Naive thymus-derived CD8-positive, alpha-beta T cell (primary cell): ENCODE data around the gene CUX1. TPM values are rescaled to one million over a fixed set of nuclear protein-coding genes. Genes with fewer than 3 reads are reported as not detected.

Experiments used
- ATAC-seq, 2 donors: fragments of 150-1000 bp; cut with Tn5 transposase in 1 of 2; sonication (Bioruptor Pico), chemical (Tn5 transposase) in 1 of 2; 1 replicate in 1 of 2; 2 replicates in 1 of 2; pipeline ENCODE4 v1.10.0; 2021; ENCODE audit warnings: mild to moderate bottlenecking in 2 of 2, moderate library complexity in 2 of 2
- POLR2A ChIA-PET: fragments of 350-600 bp; sonication (Branson Sonifier 250); formaldehyde crosslinking; loops from one replicate; lab custom pipeline; 2021; ENCODE audit warnings: antibody characterized with exemption; lab: Charles Lee
- DNase-seq, 10 donors: peaks; one replicate each; pipeline versions ENCODE4 v3.0.0 to v3.0.0-alpha.2; 2020 to 2022
- H3K27ac Mint-ChIP-seq, 10 donors: one replicate each; pipeline ENCODE4 v1.8.0; 2020 to 2022; ENCODE audit warnings: mild to moderate bottlenecking in 10 of 10, mixed read lengths in 10 of 10, moderate library complexity in 4 of 10, inconsistent platforms in 1 of 10
- H3K27me3 Mint-ChIP-seq, 5 donors: one replicate each; pipeline ENCODE4 v1.8.0; 2021 to 2022; ENCODE audit warnings: mixed read lengths in 5 of 5
- H3K36me3 Mint-ChIP-seq, 3 donors: one replicate each; pipeline ENCODE4 v1.8.0; 2020 to 2022; ENCODE audit warnings: mixed read lengths in 3 of 3, mild to moderate bottlenecking in 2 of 3, inconsistent platforms in 1 of 3
- H3K4me1 Mint-ChIP-seq, 4 donors: one replicate each; pipeline ENCODE4 v1.8.0; 2021 to 2022; ENCODE audit warnings: mixed read lengths in 4 of 4
- H3K4me3 Mint-ChIP-seq, 10 donors: one replicate each; pipeline ENCODE4 v1.8.0; 2020 to 2022; ENCODE audit warnings: mild to moderate bottlenecking in 10 of 10, mixed read lengths in 10 of 10, moderate library complexity in 6 of 10, inconsistent platforms in 1 of 10
- H3K9me3 Mint-ChIP-seq, 9 donors: one replicate each; pipeline ENCODE4 v1.8.0; 2020 to 2022; ENCODE audit warnings: mixed read lengths in 9 of 9, mild to moderate bottlenecking in 3 of 9, inconsistent platforms in 1 of 9, moderate library complexity in 1 of 9
- polyA plus RNA-seq, 3 donors: library from polyadenylated mRNA; unstranded; fragments of 300-500 nt; fragmentation: Illumina TruSeq; gene quantifications; one replicate each; pipeline ENCODE4 v1.2.3, GENCODE V29; 2021
- total RNA-seq, 8 experiments: library from RNA in 2 of 8; stranded (reverse) in 2 of 8; gene quantifications; one replicate each; pipeline ENCODE4 v1.2.3 and lab custom pipeline; 2021 to 2026

The CUX1 gene
- total and polyA plus RNA-seq, 5 experiments from 2014 or later: 10.3 to 66.2 (median 24.1) TPM

DNA sequence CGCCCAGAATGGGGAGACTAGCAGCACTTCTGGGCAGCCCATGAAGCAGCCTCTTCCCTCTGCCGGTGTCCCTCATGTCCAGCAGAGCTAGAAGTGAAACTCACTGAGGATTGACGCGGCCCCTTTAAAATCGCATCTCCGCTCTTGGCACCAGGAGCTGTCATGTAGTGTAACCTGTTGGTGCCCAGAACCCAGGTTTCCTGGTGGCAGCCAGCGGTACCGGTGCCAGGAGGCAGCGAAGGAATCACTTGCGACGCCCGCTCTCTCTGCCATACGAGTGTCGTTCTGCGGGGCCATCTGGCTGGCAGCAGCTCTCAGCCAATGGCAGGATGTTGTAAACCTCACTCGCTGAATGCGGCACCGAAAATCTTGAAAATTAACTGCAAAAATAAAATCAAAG is 82.7 kb downstream of the CUX1 start:
- H3K4me3 Mint-ChIP-seq: no peak overlapping the region
- peaks cover 0 to 4% (median 0%) of the 10 kb centered on the region in 3 donors for H3K36me3 Mint-ChIP-seq
- H3K9me3 Mint-ChIP-seq: no peaks in the 10 kb centered on the region
- no peak for DNase-seq
- no peaks in the 10 kb centered on the region for H3K27me3 Mint-ChIP-seq
- peaks cover 15 to 29% (median 17%) of the 10 kb centered on the region in 4 donors for H3K4me1 Mint-ChIP-seq
- H3K27ac Mint-ChIP-seq: no peak overlapping the region
- ATAC-seq: no peak
- POLR2A ChIA-PET: interaction anchor here (0.6 kb wide), 1 partner anchor 1274 kb away, joined by 5 read pairs; no protein-coding TSS in a partner anchor

DNA sequence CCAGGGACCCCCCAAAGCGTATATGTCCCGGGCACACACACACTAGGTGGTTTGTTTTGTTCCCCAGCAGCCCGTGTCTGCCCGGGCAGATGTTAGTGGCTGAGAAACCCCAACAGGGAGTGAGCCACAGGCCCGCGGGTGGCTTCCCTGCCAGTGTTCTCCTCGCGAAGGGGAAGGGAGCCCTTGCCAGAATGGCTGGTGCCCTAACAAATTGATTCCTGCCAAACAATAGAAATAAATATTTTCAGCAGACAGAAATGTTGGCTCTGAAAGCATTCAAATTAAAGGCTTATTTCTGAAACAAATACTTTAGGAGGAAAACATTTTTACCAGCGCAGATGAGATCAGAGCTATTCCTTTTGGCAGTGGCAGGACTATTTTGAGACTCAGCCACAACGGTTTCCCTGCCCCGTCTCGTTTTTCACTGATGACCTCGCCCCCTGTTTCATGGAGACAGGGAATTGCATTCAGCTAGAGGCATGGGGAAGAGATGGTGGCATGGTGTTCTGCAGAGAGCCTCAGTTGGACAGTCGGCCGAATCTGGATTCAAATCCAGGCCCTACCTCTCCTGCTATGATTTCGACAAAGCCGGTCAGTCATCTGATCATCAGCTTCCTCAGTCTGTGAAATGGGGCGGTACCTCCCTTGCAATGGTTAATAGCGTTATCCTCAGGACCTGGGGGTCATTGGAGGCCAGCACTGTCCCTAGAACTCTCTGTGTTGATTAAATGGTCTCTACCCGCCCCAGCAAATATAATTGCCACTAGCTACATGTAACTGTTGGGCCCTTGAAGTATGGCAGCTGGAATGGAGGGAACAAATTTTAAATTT is 84.5 kb downstream of the CUX1 start:
- Mint-ChIP-seq H3K9me3 (no peaks in the 10 kb centered on the region), H3K27ac (no peak overlapping the region), H3K4me1 (peaks cover 16 to 26% (median 17%) of the 10 kb centered on the region in 4 donors), H3K36me3 (peaks cover 0 to 4% (median 1%) of the 10 kb centered on the region in 3 donors), H3K27me3 (no peaks in the 10 kb centered on the region), H3K4me3 (no peak overlapping the region)
- ATAC-seq (no peak), DNase-seq (no peak)
- POLR2A ChIA-PET: no interaction called here

DNA sequence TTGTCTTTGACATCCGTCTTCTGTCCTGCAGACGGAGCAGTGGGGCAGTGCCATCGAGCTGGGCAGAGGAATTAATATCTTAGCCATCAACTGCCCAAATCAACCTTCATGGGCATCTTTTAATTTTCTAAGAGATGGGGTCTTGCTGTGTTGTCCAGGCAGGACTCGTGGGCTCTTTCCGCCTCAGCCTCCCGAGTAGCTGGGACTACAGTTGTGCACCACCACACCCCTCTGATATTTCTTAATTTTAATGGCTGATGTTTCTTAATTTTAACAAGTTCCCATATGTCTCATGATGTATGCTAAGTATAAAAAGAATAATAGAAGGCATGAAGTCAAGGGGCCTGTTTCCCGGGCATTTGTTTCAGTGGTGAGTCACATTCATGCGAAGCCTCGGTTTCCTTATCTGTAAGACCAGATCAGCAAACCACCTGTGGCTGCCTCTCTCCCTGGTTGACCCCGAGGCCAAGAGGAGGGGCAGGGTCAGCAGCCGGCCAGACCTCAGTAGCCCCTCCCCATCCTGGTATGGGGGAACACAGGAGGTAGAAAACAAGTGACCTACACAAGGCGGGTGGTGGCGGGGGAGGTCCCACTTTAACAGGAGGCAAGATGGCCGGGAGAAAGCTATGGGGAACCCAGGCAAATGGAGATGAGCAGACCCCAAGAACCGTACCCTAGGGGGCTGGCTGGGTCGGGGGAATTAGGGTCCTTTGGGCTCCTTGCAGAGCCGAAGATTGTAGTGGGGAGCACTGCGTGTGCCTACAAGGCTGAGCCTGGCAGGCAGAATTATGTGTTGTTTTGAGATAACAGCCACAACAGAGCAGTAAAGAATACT is 85.5 kb downstream of the CUX1 start:
- Mint-ChIP-seq H3K4me3 (no peak overlapping the region), H3K36me3 (peaks cover 0 to 4% (median 1%) of the 10 kb centered on the region in 3 donors), H3K27me3 (no peaks in the 10 kb centered on the region), H3K4me1 (peaks cover 13 to 26% (median 18%) of the 10 kb centered on the region in 4 donors), H3K9me3 (no peaks in the 10 kb centered on the region), H3K27ac (no peak overlapping the region)
- ATAC-seq: no peak
- DNase-seq: no peak
- POLR2A ChIA-PET: interaction anchor here (0.7 kb wide), 1 partner anchor 96 kb away, joined by 4 read pairs; no protein-coding TSS in a partner anchor

DNA sequence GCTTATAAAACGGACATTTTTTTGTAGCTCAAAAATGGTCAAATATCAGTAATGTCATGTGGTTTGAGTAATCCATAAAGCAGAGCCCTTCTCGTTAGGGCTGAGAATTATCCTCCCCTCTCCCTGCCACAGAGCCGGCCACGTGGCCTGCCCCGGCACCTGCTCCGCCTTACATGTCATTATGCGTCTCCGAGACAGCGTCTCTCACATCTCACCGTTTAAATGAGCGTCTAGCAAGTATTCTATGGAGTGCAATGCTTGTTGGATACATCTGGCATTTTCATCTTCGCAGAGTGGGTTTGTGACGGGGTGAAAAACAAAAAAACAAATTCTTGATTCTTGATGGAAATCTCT is 86.1 kb downstream of the CUX1 start:
- peaks cover 0 to 4% (median 1%) of the 10 kb centered on the region in 3 donors for H3K36me3 Mint-ChIP-seq
- POLR2A ChIA-PET: interaction anchor here (0.6 to 0.7 kb wide), 2 partner anchors 14 to 95 kb away, joined by 4 read pairs; no protein-coding TSS in a partner anchor
- no peaks in the 10 kb centered on the region for H3K27me3 Mint-ChIP-seq
- H3K27ac Mint-ChIP-seq: no peak overlapping the region
- H3K9me3 Mint-ChIP-seq: no peaks in the 10 kb centered on the region
- ATAC-seq: no peak
- H3K4me3 Mint-ChIP-seq: no peak overlapping the region
- H3K4me1 Mint-ChIP-seq: peaks cover 12 to 26% (median 19%) of the 10 kb centered on the region in 4 donors
- no peak for DNase-seq

DNA sequence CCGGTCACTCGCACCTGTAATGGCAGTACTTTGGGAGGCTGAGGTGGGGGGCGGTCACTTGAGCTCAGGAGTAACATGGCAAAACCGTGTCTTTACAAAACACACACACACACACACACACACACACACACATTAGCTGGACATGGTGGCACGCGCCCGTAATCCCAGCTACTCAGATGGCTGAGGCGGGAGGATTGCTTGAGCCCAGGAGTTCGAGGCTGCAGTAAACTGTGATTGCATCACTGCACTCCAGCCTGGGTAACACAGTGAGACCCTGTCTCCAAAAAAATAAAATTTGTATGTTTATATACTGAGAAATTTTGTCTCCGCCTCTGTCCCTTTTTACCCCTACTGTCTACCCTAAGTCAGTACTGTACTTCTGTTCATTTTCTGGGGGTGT is 86.6 kb downstream of the CUX1 start:
- H3K36me3 Mint-ChIP-seq: peaks cover 0 to 4% (median 1%) of the 10 kb centered on the region in 3 donors
- ATAC-seq (no peak), DNase-seq (no peak)
- no peak overlapping the region for H3K4me3 Mint-ChIP-seq
- H3K27ac Mint-ChIP-seq: no peak overlapping the region
- H3K9me3 Mint-ChIP-seq: no peaks in the 10 kb centered on the region
- POLR2A ChIA-PET: interaction anchor here (0.6 to 0.7 kb wide), 2 partner anchors 13 to 95 kb away, joined by 4 read pairs; no protein-coding TSS in a partner anchor
- H3K27me3 Mint-ChIP-seq: no peaks in the 10 kb centered on the region
- H3K4me1 Mint-ChIP-seq: peaks cover 15 to 26% (median 22%) of the 10 kb centered on the region in 4 donors

DNA sequence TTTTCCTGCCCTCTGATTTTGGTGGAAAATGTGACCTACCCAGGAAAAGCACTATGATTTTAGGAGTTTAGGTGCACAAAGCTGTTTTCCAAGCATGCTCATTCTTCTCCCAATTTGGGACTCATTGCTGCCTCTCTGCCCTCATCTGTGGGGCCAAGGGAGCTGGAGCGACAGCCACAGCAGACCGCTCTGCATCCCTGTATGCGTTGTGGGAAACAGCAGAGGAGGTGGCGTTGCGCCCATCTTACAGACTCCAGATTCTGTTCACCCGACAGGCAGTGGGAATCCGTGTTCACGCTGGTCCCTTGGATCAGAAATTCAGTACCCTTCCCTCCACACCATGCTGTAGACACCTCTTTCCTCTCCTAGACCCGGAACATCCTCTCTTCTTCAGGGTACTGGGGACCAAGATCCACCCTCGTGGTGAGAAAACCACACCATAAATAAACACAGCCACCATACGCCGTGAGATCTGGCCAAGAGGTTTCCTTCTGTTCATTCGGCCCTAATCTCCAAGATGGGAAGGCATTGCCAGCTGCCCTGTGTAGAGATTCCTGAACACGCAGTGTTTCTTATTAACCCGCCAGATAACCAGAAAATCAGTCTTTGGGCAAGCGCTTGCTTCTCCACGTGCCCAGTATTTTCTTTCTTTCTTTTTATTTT is 87.9 kb downstream of the CUX1 start:
- ATAC-seq (no peak), DNase-seq (no peak)
- Mint-ChIP-seq H3K27ac (no peak overlapping the region), H3K9me3 (no peaks in the 10 kb centered on the region), H3K4me3 (no peak overlapping the region), H3K4me1 (peaks cover 12 to 25% (median 18%) of the 10 kb centered on the region in 4 donors), H3K27me3 (no peaks in the 10 kb centered on the region), H3K36me3 (peaks cover 0 to 2% (median 1%) of the 10 kb centered on the region in 3 donors)
- POLR2A ChIA-PET: interaction anchor here (0.6 kb wide), 1 partner anchor 56 kb away, joined by 5 read pairs; no protein-coding TSS in a partner anchor

DNA sequence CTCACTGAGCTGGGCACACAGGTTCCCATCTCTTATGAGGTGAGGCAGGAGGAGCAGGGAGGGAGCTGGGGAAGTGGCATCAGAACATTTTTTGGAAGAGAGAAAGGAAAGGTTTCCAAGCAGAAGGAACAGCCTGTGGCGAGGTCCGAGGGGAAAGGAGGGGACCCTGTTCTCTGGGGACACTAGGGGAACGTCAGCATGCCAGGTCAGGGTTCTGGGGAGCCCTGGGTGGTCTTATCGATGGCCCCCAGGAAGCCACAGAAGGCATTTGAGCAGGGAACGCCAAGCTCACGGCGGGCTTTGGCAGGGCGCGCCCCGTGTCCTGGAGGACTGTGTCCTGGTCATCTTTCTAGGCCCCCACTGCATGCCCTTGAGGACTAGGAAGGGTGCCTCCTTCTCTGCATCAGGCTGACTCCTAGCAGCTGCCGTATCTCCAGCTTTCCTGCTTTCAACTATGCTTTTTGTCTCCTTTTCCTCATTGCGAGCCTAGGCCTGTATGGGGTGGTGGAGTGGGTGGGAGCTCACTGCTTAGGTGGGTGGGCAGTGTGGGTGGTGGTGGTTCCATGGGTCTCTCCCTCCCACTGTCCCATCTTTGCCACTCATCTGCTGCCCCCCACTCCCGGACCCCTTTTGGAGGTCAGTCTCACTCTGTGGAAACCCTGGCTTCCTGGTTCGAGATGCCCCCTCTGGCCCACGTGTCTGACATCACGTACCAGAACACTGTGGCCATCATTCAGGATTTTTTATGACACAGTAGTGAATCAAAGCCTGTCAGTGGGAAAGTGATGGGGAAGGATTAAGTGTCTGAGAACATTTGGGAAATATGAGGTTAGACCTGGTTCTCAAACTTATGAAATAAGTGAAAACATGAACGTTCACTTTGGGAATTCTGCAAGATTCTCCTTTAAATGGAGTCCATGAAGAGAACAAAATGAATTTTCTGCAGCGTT is 89.1 kb downstream of the CUX1 start:
- POLR2A ChIA-PET: no interaction called here
- H3K27ac Mint-ChIP-seq: peak overlapping the region in 1 of 10 donors; percentile 41
- no peak for ATAC-seq

DNA sequence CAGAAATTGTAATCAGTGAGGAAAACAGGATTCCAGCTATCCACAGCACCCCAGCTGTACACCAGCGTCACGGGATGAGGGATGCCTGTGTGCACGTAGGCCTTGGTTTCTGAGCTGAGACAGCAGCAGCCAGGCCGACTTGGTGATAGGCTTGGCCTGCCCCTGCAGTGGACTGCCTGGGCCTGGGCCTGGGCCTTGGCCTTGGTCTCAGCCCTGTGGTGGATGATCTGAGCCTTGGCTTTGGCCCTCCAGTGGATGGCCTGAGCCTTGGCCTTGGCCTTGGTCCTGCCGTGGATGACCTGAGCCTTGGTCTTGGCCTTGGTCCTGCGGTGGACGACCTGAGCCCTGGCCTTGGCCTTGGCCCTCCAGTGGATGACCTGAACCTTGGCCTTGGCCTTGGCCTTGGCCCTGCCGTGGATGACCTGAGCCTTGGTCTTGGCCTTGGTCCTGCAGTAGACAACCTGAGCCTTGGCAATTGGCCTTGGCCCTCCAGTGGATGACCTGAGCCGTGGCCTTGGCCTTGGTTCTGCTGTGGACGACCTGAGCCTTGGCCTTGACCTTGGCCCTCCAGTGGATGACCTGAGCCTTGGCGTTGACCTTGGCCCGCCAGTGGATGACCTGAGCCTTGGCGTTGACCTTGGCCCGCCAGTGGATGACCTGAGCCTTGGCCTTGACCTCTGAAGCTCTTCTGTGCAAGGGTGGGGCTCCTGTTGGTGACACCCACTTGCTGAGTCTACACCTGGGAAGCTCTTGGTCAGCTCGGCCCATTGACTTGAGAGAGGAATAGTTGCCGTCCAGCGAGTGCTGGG is 93.8 kb downstream of the CUX1 start:
- POLR2A ChIA-PET: no interaction called here
- no peak overlapping the region for H3K27ac Mint-ChIP-seq

More for the DNA sequence above, 89.1 kb downstream of the CUX1 start:
- DNase-seq: peak in 1 of 10 donors; percentile 53
- Mint-ChIP-seq H3K4me1 (peaks cover 10 to 25% (median 18%) of the 10 kb centered on the region in 4 donors), H3K27me3 (no peaks in the 10 kb centered on the region), H3K36me3 (peaks cover 0 to 2% (median 1%) of the 10 kb centered on the region in 3 donors), H3K4me3 (no peak overlapping the region), H3K9me3 (no peaks in the 10 kb centered on the region)

DNA sequence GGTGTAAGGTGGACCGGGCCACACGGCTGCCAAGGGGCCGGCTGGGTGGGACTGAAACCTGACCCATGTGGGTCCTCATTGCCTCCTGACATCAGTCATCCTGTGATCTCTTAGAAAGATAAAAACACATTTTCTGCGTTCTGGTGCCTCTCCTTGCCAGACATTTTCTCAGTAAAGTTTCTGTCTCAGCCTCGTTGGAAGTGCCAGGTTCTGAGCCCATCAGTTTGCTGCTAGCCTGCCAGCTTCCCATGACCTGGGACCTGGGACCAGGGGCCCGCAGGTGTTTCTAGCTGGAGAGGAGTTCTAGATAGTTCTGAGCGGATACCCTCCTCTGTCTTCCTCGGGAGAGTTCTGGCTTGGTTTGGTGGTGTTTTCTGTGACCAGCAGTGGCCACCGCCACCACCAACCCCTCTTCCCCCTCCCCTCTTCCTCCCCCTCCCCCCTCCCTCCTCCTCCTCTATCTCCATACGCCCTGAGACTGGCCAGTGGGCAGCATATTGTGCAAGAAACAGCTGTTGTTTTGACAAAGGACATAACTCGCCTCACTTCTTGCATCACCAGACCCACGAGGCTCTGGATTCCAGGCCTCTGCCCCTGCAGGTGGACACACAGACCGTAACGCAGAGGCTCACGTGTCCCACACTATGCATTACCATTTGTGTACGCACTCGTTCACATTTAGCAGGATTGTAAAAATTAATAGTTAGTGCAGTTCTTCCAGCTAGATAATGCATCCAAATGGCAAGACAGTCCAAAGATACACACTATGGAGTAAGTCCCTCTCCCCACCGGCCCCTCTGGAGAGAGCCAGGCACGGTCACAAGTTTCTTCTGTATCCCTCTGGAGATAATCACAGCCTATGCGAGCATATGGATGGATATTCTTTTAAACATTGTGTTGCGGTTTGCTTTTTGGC is 94.6 kb downstream of the CUX1 start:
- Mint-ChIP-seq H3K4me1 (peaks cover 20 to 29% (median 24%) of the 10 kb centered on the region in 4 donors), H3K27me3 (no peaks in the 10 kb centered on the region), H3K9me3 (no peaks in the 10 kb centered on the region), H3K4me3 (no peak overlapping the region), H3K36me3 (peaks cover 0 to 29% (median 5%) of the 10 kb centered on the region in 3 donors), H3K27ac (no peak overlapping the region)
- POLR2A ChIA-PET: no interaction called here
- ATAC-seq (no peak), DNase-seq (no peak)

More for the DNA sequence above, 93.8 kb downstream of the CUX1 start:
- Mint-ChIP-seq H3K4me1 (peaks cover 18 to 29% (median 24%) of the 10 kb centered on the region in 4 donors), H3K4me3 (no peak overlapping the region), H3K9me3 (no peaks in the 10 kb centered on the region), H3K27me3 (no peaks in the 10 kb centered on the region), H3K36me3 (peaks cover 0 to 20% (median 1%) of the 10 kb centered on the region in 3 donors)
- DNase-seq (no peak), ATAC-seq (no peak)

DNA sequence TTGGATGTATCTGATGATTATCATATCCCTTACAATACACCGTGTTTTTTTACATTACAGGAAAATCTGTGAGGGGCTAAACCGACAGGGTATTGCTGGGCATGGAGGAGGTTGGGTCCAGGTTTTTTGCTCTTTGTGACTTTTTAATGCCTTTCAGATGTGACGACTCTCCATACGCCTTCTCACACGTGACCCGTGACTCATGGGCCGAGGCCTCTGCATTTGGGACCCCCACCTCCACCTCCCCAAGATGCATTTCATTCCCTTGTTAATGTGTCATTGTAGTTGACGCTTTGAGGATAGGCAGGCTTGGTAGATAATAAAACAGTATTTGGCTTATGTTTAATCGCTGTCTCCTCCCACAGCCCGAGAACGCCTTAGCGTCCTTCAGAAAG is 95.3 kb downstream of the CUX1 start:
- Mint-ChIP-seq H3K4me1 (peaks cover 20 to 29% (median 23%) of the 10 kb centered on the region in 4 donors), H3K36me3 (peaks cover 0 to 35% (median 8%) of the 10 kb centered on the region in 3 donors), H3K27me3 (no peaks in the 10 kb centered on the region), H3K4me3 (no peak overlapping the region), H3K27ac (peak overlapping the region in 2 of 10 donors; percentile 48 to 63), H3K9me3 (no peaks in the 10 kb centered on the region)
- DNase-seq (no peak), ATAC-seq (no peak)
- POLR2A ChIA-PET: no interaction called here
